NCI-H1092 treated with DMSO at 0.1 percent for 48 hours (cell line): ENCODE measurements around the gene CAPN11.
"Not testable (repeated sequence)": the region's sequence is repeated elsewhere in the genome, so short reads cannot be mapped to it uniquely, and the experiment has no call there.

Source experiments
- DNase-seq: peaks from one replicate; lab custom pipeline; 2025; lab: John Stamatoyannopoulos, UW

The CAPN11 gene

GRCh38 chr6:44131892-44132291, 26.7 kb upstream of the CAPN11 start:
- no peak for DNase-seq

GRCh38 chr6:44132476-44132875, 26.1 kb upstream of the CAPN11 start:
- no peak for DNase-seq

GRCh38 chr6:44133003-44133931, 25.4 kb upstream of the CAPN11 start:
- no peak for DNase-seq

GRCh38 chr6:44133981-44134711, 24.5 kb upstream of the CAPN11 start:
- no peak for DNase-seq

GRCh38 chr6:44135173-44135758, 23.4 kb upstream of the CAPN11 start:
- no peak for DNase-seq

GRCh38 chr6:44135875-44136274, 22.7 kb upstream of the CAPN11 start:
- no peak for DNase-seq

GRCh38 chr6:44138717-44139350, 19.8 kb upstream of the CAPN11 start:
- DNase-seq: no peak

GRCh38 chr6:44139351-44139743, 19.3 kb upstream of the CAPN11 start:
- no peak for DNase-seq

- no peak for DNase-seq
Observed at GRCh38 chr6:44142835-44143234, 15.8 kb upstream of the CAPN11 start.

GRCh38 chr6:44143731-44144130, 14.9 kb upstream of the CAPN11 start:
- DNase-seq: no peak

- not testable (repeated sequence) for DNase-seq
Observed at GRCh38 chr6:44144536-44144935, 14.1 kb upstream of the CAPN11 start.

GRCh38 chr6:44145839-44146238, 12.8 kb upstream of the CAPN11 start:
- DNase-seq: no peak

GRCh38 chr6:44146685-44147084, 11.9 kb upstream of the CAPN11 start:
- no peak for DNase-seq

GRCh38 chr6:44147256-44147655, 11.4 kb upstream of the CAPN11 start:
- DNase-seq: no peak

- no peak for DNase-seq
Observed at GRCh38 chr6:44148306-44148705, 10.3 kb upstream of the CAPN11 start.

GRCh38 chr6:44149369-44150012, 9.1 kb upstream of the CAPN11 start:
- DNase-seq: no peak

GRCh38 chr6:44150317-44150917, 8.2 kb upstream of the CAPN11 start:
- DNase-seq: no peak

GRCh38 chr6:44151348-44152108, 7.1 kb upstream of the CAPN11 start:
- peak; percentile 48 for DNase-seq

GRCh38 chr6:44152109-44152461, 6.5 kb upstream of the CAPN11 start:
- DNase-seq: no peak

- no peak for DNase-seq
Observed at GRCh38 chr6:44152533-44152932, 6.1 kb upstream of the CAPN11 start.

- DNase-seq: no peak
Observed at GRCh38 chr6:44154067-44154466, 4.6 kb upstream of the CAPN11 start.
